Measurements from ENCODE around the gene GABRA5.

DNA sequence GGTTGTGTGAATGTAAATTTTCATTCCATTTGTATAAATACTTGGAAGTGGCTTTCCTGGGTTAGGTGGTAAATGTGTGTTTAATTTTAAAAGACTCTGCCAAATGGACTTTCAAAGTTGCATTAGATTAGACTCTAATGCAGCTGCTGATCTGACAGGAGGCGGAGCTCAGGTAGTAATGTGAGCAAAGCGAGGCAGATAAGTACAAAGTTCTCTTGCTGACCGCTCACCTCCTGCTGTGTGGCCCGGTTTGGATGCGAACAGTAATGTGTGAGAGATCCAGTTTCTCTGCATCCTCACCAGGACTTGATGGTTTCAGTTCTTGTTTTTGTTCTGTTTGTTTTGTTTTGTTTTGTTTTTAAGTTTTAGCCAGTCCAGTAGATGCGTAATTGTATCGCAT lies 34.9 kb upstream of the GABRA5 start:
- TF ChIP-seq, protein P1, sequence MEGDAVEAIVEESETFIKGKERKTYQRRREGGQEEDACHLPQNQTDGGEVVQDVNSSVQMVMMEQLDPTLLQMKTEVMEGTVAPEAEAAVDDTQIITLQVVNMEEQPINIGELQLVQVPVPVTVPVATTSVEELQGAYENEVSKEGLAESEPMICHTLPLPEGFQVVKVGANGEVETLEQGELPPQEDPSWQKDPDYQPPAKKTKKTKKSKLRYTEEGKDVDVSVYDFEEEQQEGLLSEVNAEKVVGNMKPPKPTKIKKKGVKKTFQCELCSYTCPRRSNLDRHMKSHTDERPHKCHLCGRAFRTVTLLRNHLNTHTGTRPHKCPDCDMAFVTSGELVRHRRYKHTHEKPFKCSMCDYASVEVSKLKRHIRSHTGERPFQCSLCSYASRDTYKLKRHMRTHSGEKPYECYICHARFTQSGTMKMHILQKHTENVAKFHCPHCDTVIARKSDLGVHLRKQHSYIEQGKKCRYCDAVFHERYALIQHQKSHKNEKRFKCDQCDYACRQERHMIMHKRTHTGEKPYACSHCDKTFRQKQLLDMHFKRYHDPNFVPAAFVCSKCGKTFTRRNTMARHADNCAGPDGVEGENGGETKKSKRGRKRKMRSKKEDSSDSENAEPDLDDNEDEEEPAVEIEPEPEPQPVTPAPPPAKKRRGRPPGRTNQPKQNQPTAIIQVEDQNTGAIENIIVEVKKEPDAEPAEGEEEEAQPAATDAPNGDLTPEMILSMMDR (IDR thresholded peaks at IDR 0.05; ENCODE audit: poor library complexity): no peak
- no peak for TF ChIP-seq EZH2 (IDR thresholded peaks at IDR 0.05; ENCODE audit: borderline replicate concordance)

All from hepatocyte (in vitro differentiated cells).